Chondrocyte (in vitro differentiated cells): ENCODE measurements around the gene BPHL. TPM values are rescaled to one million over a fixed set of nuclear protein-coding genes. Genes with fewer than 3 reads are reported as not detected.
"Not testable (repeated sequence)": the region's sequence is repeated elsewhere in the genome, so short reads cannot be mapped to it uniquely, and the experiment has no call there.

Source experiments
- DNase-seq: peaks from one replicate; pipeline ENCODE4 v3.0.0; 2021; ENCODE audit warnings: mixed read lengths, low spot score
- H3K27ac Mint-ChIP-seq: one replicate; pipeline ENCODE4 v1.8.0; 2021; ENCODE audit warnings: mild to moderate bottlenecking, moderate library complexity, mixed read lengths; ENCODE audit not compliant: unreplicated experiment
- H3K27me3 Mint-ChIP-seq: 2 replicates; pipeline ENCODE4 v1.8.0; 2021; ENCODE audit warnings: low read depth, mixed read lengths
- H3K36me3 Mint-ChIP-seq: 2 replicates; pipeline ENCODE4 v1.8.0; 2021; ENCODE audit warnings: low read depth, mixed read lengths
- H3K4me1 Mint-ChIP-seq: 2 replicates; pipeline ENCODE4 v1.8.0; 2021; ENCODE audit warnings: low read depth, mild to moderate bottlenecking, mixed read lengths
- H3K4me3 Mint-ChIP-seq: one replicate; pipeline ENCODE4 v1.8.0; 2021; ENCODE audit warnings: mild to moderate bottlenecking, moderate library complexity, mixed read lengths; ENCODE audit not compliant: unreplicated experiment
- H3K9me3 Mint-ChIP-seq: 2 replicates; pipeline ENCODE4 v1.8.0; 2021; ENCODE audit warnings: low read depth, mixed read lengths
- total RNA-seq: library from RNA; stranded (reverse); gene quantifications from 3 replicates; pipeline ENCODE4 v1.2.1, GENCODE V29; 2021
- TF ChIP-seq, protein P1 (sequence below): fragments of 200-600 bp; sonication (generic); IDR thresholded peaks from 2 replicates; pipeline ENCODE4 v1.5.0; 2021; ENCODE audit warnings: antibody characterized with exemption, mild to moderate bottlenecking, moderate library complexity

The BPHL gene
- total RNA-seq, 1 donor from 2014 or later = 26.2 TPM

DNA sequence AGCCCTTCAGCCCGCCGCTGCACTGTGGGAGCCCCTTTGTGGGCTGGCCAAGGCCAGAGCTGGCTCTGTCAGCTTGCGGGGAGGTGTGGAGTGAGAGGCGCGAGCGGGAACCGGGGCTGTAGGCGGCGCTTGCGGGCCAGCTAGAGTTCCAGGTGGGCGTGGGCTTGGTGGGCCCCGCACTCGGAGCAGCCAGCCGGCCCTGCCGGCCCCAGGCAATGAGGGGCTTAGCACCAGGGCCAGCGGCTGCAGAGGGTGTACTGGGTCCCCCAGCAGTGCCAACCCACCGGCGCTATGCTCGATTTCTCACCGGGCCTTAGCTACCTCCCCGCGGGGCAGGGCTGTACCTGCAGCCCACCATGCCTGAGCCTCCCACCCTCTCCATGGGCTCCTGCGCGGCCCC lies 52.2 kb downstream of the BPHL start:
- H3K4me3 Mint-ChIP-seq, H3K27ac Mint-ChIP-seq, H3K9me3 Mint-ChIP-seq, H3K36me3 Mint-ChIP-seq, H3K27me3 Mint-ChIP-seq, DNase-seq: not testable (repeated sequence)
- H3K4me1 Mint-ChIP-seq = peaks cover 28% of the 10 kb centered on the region

DNA sequence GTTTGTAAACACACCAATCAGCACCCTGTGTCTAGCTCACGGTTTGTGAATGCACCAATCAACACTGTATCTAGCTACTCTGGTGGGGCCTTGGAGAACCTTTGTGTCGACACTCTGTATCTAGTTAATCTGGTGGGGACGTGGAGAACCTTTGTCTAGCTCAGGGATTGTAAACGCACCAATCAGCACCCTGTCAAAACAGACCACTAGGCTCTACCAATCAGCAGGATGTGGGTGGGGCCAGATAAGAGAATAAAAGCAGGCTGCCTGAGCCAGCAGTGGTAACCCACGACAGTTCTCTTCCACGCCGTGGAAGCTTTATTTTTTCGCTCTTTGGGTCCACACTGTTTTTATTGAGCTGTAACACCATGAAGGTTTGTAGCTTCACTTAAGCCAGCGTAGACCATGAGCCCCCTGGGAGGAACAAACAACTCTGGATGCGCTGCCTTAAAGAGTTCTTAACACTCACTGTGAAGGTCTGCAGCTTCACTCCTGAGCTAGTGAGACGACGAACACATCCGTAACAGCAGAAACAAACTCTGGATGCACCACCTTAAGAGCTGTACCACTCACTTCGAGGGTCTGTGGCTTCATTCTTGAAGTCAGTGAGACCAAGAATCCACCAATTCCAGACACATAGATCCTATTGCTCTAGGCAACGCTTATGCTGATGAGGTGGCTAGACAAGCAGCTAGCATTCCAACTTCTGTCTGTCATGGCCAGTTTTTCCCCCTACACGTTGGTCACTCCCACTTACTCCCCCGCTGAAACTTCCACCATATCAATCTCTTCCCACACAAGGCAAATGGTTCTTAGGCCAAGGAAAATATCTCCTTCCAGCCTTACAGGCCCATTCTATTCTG lies 53.0 kb downstream of the BPHL start:
- not testable (repeated sequence) for H3K27me3 Mint-ChIP-seq, H3K9me3 Mint-ChIP-seq, H3K36me3 Mint-ChIP-seq, DNase-seq
- peak overlapping the region; percentile 8 for H3K4me3 Mint-ChIP-seq
- H3K4me1 Mint-ChIP-seq = peaks cover 21% of the 10 kb centered on the region
- H3K27ac Mint-ChIP-seq = peak overlapping the region; percentile 89

DNA sequence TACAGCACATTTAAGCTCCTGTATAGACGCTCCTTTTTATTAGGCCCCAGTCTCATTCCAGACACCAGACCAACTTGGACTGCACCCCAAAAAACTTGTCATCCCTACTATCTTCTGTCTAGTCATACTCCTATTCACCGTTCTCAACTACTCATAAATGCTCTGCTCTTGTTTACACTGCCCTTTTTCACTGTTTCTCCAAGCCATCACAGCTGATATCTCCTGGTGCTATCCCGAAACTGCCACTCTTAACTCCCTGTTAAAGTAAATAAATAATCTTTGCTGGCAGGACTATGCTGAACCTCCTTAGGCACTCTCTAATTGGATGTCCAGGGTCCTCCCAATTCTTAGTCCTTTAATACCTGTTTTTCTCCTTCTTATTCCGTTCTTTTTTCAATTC lies 54.3 kb downstream of the BPHL start:
- Mint-ChIP-seq H3K27ac (peak overlapping the region; percentile 89), H3K4me1 (peaks cover 25% of the 10 kb centered on the region)
- not testable (repeated sequence) for H3K4me3 Mint-ChIP-seq, H3K9me3 Mint-ChIP-seq, H3K36me3 Mint-ChIP-seq, H3K27me3 Mint-ChIP-seq, DNase-seq

DNA sequence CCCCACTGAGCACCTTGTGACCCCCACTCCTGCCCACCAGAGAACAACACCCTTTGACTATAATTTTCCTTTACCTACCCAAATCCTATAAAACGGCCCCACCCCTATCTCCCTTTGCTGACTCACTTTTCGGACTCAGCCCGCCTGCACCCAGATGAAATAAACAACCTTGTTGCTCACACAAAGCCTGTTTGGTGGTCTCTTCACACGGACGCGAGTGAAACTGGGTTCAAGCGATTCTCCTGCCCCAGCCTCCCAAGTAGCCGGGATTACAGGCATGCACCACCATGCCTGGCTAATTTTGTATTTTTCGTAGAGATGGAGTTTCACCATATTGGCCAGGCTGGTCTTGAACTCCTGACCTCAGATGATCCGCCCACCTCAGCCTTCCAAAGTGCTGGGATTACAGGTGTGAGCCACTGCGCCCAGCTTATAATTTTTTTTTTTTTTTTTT lies 55.2 kb downstream of the BPHL start:
- H3K27ac Mint-ChIP-seq, H3K4me3 Mint-ChIP-seq, DNase-seq, H3K27me3 Mint-ChIP-seq, H3K9me3 Mint-ChIP-seq, H3K36me3 Mint-ChIP-seq: not testable (repeated sequence)
- H3K4me1 Mint-ChIP-seq = peaks cover 25% of the 10 kb centered on the region

DNA sequence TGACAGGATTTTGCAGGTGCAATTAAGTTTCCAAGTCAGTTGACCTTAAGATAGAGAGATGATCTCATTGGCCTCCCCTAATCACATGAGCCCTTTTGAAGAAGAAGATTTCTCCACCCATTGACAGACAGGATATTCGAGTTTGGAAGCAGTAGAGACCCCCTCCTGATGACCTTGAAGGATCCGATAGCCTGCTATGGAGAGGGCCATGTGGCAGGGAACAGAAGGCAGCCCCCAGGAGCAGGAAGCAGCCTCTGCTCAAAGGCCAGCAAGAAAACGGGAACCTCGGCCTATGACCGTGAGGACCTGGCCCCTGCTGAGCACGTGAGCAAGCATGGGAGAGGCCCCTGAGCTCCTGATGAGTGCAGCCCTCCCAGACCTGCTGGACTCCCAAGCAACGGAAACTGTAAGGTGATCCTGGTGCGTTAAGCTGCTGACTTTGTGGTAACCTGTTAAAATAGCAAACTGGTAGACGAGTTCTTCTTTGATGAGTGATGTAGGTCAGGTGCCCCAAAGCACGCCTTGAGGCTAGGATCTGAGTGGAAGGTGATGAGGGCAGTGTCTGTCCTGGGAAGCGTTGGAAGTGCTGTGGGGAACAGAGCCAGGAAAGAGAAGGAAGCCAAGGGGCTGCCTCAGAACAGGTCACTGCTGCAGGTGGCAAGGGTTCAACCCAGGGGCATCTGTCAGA lies 57.3 kb downstream of the BPHL start:
- TF ChIP-seq, protein P1, sequence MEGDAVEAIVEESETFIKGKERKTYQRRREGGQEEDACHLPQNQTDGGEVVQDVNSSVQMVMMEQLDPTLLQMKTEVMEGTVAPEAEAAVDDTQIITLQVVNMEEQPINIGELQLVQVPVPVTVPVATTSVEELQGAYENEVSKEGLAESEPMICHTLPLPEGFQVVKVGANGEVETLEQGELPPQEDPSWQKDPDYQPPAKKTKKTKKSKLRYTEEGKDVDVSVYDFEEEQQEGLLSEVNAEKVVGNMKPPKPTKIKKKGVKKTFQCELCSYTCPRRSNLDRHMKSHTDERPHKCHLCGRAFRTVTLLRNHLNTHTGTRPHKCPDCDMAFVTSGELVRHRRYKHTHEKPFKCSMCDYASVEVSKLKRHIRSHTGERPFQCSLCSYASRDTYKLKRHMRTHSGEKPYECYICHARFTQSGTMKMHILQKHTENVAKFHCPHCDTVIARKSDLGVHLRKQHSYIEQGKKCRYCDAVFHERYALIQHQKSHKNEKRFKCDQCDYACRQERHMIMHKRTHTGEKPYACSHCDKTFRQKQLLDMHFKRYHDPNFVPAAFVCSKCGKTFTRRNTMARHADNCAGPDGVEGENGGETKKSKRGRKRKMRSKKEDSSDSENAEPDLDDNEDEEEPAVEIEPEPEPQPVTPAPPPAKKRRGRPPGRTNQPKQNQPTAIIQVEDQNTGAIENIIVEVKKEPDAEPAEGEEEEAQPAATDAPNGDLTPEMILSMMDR = no peak
- DNase-seq = no peak
- Mint-ChIP-seq H3K27ac (no peak overlapping the region), H3K4me1 (peaks cover 25% of the 10 kb centered on the region), H3K9me3 (no peaks in the 10 kb centered on the region), H3K36me3 (no peaks in the 10 kb centered on the region), H3K27me3 (no peaks in the 10 kb centered on the region), H3K4me3 (no peak overlapping the region)

DNA sequence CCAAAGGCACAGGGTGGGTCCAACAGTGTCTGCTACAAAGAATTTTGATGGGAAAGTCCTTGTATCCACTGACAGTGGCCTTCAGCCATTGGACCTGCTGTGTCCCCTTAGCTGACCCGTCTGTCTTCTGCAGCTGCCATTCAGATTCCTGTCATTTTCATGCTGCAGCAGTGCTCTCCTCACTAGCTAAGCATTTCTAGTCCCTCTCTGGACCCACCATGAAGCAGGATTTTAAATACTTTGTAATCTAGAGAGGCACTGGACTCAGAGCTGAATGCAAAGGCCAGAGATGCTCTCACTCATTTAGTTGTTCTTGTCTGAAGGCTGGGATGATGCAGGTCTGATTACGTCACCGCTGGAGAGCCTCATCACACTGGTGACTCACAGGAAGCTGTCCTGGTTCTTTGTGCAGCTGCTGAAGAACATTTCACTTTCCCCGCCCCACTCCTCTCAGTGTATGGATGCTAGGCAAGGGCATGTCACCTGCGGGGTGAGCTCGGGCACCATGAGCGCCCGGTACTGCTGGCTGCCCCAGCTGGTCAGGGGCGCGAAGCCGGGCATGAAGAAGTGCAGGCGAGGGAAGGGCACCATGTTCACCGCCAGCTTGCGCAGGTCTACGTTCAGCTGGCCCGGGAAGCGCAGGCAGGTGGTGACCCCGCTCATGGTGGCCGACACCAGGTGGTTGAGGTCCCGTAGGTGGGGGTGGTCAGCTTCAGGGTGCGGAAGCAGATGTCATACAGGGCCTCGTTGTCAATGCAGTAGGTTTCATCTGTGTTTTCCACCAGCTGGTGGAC lies 58.2 kb downstream of the BPHL start:
- Mint-ChIP-seq H3K27me3 (no peaks in the 10 kb centered on the region), H3K9me3 (no peaks in the 10 kb centered on the region), H3K4me1 (peaks cover 20% of the 10 kb centered on the region), H3K4me3 (no peak overlapping the region), H3K27ac (no peak overlapping the region), H3K36me3 (no peaks in the 10 kb centered on the region)
- TF ChIP-seq, protein P1 = no peak
- DNase-seq = no peak

DNA sequence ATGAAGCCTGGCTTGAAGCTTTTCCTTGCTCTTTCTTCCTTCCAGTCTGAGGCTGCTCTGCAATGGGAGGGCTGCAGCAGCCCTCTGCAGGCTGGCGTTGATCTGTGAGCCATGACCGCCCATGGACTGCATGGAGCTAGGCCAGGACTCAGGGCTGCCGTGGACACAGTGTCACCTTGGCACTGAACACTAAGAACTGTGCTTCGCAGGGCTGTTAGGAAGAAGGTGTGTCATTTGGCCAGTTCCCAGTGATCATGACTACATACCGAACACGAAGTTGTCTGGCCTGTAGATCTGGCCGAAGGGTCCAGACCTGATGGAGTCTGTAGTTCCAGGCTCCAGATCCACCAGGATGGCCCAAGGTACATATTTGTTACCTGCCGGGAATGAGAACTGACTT lies 60.2 kb downstream of the BPHL start:
- not testable (repeated sequence) for H3K27ac Mint-ChIP-seq, H3K36me3 Mint-ChIP-seq, DNase-seq, H3K9me3 Mint-ChIP-seq, H3K4me1 Mint-ChIP-seq, H3K4me3 Mint-ChIP-seq, H3K27me3 Mint-ChIP-seq

DNA sequence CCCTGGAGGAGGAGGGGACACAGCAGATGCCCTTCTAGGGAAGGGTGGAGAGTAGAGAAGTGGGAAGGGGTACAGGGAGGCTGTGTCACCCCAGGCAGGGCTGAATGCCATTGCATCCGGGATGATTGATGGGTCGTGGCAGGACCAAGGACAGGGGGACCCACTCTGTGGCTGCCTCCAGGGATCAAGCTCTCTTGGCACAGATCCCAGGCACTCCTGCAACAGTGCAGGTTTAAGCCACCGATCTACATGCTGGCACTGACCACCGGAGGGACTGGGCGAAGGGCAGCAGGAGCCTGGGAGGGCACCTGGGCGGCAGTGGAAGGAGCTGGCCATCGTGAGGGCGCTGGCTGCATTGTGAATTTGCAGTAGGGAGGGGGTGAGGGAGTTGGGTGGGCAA lies 61.4 kb downstream of the BPHL start:
- not testable (repeated sequence) for DNase-seq

More for the DNA sequence above, 61.4 kb downstream of the BPHL start:
- H3K36me3 Mint-ChIP-seq, H3K27ac Mint-ChIP-seq, H3K9me3 Mint-ChIP-seq, H3K4me1 Mint-ChIP-seq, H3K27me3 Mint-ChIP-seq: not testable (repeated sequence)
- peak overlapping the region; percentile 77 for H3K4me3 Mint-ChIP-seq
